Measurements from ENCODE around the gene TMEM203.
"Not testable (repeated sequence)": the region's sequence is repeated elsewhere in the genome, so short reads cannot be mapped to it uniquely, and the experiment has no call there.

The TMEM203 gene, protein sequence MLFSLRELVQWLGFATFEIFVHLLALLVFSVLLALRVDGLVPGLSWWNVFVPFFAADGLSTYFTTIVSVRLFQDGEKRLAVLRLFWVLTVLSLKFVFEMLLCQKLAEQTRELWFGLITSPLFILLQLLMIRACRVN

DNA sequence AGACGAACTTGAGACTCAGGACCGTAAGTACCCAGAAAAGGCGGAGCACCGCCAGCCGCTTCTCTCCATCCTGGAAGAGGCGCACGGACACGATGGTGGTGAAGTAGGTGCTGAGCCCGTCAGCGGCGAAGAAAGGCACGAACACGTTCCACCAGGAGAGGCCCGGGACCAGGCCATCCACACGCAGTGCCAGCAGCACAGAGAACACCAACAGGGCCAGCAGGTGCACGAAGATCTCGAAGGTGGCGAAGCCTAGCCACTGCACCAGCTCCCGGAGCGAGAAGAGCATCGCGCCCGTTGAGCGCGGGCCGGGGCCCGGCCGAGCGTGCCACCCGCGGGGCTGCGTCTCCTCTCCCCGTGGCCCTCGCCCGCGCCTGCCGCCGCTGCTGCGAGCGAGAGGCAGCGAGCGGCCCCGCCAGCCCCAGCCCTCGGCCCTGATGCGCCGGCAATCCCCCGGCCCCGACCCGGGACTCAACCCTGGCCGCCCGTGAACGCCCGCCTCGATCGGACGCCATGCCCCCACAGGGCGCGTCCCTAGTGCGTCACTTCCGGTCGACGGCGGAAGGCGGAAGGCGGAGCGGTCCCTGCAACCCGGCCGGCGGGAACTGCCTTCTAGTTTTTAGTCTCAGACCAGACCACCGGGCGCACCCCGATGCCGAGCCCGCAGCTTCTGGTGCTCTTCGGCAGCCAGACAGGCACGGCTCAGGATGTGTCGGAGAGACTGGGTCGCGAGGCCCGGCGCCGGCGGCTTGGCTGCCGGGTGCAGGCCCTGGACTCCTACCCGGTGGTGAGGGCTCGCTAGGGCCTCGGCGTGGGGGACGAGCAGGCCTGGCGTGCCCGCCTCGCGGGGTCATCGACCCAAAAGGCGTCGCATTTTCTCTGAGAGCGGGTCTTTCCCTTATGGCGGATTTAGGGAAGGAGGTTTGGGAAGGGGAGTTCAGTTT lies at the start of gene TMEM203, which contains the start of gene NDOR1:
Gene TMEM203 (minus strand): TSS at position 523 of the 944 bp plus-strand sequence. CDS start 234 bp downstream, at position 289.
Gene NDOR1 (plus strand): TSS at position 575 of the 944 bp plus-strand sequence. CDS start 78 bp downstream, at position 653.
- peak; percentile 93 for DNase-seq

DNA sequence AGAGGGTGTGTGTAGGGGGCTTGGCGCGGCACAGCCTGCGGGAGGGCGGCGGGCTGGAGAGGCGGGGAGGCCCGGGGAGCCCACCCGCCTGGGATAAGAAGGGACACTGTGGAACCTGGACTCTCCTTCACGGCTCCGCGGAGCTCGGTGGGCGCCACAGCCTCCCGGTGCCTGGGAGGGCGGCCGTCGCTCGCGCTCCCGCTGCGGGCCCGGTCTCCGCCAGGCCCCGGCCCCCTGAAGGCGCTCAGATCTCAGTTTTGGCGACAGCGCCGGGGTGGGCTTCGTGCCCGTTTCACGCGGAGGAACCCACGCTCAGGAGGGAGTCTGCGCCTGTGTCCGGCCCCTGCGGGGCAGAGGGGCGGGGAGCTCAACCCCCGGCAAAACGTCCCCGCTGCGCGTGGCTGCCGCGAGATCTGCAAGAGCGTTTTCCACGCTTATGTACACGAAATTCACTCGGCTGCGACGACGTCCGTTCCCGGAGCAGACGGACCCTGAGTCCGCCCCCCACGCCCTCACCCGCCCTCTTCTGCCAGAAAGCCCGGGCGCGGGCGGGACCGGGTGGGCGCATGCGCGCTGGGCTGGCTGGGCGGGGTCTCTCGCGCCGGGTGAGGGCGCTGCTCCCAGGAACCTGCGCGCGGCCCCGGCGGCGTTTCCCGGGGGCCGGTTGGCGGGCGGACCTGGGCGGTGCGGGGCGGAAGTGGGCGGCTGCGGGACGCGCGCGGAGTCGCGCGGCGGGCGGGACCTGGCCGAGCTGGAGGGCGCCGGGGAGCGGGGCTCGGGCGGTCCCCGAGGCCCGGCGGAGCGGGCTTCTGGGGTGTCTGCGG lies 49.4 kb upstream of the TMEM203 start, which contains the start of gene NELFB:
Gene NELFB (plus strand): TSS at position 704 of the 824 bp plus-strand sequence.
- peak; percentile 93 for DNase-seq

DNA sequence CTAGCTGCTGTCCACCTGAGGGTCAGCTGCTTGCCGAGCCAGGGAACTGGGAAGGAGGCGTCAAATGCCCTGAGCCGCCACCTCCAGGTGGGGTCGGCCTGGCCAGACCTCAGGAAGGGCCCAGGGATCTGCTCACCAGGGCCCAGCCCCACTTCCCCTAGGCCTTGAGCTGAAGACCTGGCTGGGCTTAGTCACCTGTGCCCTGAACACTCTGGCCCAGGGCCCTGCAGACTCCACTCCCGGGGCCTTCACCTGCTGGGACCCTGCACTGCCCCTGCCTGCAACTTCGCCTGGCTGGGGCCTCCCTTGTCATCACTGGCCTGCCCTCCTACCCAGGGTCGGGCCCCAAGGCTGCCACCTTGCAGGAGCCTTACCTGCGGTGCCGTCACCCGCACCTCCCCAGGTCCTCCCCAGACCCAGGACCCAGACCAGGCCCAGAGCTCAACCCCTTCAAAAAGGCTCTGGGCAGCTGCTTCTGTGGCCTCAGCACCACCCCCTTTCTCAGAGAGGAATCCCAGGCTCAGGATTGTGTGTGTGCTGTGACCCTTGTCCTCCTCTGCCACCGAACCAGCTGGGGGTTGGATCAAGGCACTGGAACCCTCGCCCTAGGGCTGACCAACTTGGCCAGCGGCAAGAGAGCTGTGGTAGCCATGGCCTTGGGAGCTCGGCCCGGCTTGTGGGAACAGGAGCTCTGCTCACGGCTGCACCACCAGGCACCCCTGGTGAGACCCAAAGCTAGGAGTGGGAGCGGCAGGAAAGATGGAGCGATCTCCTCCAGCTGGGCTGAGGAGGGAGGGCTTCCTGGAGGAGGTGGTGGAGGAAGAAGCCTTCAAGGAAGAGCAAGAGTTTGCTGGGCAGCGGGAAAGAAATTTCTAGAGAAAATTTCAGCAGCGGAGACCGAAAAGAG lies 48.5 kb upstream of the TMEM203 start:
- DNase-seq = no peak

DNA sequence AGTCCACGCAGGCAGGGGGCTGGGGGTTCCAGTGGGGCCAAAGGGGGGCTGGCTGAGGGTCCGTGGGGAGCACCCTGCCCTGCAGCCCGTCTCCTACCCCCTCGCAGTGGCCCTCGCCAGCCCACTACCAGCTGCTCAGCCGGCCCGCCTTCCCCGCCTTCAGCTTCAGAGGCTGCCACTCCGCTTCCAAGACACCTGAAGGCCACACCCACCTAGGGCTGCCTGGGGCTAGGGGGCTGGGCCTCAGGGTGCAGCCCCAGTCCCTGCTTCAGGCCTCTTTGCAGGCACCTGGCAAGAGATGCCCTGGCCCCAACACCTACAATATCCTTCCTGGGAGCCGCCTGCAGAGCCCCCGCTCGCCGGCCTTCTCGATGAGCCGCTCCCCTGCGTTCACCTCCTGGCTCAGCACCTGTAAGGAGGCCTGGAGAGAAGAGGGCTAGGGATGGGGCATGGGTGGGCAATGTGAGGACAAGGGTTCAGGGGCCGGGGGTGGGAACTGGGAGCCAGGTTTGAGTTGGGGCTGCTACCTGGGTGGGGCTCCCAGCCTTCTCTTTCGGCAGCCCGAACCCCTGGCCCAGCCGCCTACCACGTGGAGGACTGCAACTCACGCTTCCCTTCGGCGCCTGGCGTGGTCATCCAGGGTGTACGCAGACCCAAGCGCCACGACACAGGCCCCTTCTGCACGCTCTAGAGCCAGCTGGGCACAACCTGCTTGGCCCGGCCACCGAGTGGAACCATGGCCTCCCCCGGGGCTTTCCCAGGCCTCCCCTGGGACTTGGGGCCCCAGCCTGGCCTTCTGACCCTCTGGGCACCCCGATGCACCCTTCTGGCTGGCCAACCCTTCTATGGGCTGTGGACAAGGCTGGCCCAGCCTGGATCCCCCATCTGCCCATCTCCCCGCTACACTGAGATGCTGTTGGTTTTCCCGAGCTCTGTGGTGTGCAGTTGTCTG lies 47.4 kb upstream of the TMEM203 start:
- DNase-seq = peak; percentile 69

DNA sequence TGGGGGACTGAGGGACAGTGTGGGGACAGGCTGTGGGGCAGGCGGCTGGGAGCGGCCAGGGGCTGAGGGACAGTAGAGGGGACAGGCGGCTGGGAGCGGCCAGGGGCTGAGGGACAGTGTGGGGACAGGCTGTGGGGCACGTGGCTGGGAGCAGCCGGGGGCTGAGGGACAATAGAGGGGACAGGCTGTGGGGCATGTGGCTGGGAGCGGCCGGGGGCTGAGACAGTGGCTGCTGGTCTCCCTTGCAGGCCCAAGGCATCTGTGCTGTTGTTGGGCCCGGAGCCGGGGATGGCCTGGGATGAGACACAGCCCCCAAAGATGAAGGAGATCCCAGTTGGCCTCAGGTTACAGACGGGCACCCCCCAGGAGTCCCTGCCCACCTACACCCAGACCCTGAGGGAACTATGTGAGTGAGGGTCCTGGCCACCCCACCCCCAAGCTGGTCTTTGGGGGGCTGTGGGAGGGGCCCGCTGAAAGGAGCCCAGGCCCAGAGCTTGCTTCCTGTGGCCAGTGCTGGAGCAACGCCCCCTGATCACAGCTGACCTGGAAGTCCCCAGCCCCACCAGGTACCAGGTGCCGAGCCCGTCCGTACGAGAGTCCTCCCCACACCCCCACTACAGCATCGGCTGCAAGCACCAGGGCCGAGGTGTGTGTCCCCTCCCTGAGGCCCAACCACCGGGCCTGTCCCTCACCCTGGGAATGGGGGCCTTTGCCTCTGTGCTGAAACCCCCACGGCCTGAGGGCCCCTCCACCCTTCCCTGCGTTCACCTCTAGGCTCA lies 46.2 kb upstream of the TMEM203 start:
- DNase-seq = no peak

DNA sequence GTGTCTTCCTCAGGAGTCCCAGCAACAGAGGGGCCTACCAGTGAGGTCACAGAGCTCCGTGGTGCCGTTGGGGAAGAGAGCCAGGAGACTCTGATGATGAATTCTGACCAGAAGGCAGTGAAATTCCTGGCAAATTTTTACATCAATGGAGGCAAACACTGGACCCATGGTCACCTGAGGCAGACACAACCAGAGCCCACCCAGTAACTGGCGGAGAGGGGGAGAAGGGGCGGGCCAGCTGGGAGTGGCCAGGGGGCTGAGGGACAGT lies 45.7 kb upstream of the TMEM203 start, which contains the start of gene STPG3:
Gene STPG3 (plus strand): TSS at position 93 of the 268 bp plus-strand sequence. CDS start 1 bp downstream, at position 94.
- no peak for DNase-seq

DNA sequence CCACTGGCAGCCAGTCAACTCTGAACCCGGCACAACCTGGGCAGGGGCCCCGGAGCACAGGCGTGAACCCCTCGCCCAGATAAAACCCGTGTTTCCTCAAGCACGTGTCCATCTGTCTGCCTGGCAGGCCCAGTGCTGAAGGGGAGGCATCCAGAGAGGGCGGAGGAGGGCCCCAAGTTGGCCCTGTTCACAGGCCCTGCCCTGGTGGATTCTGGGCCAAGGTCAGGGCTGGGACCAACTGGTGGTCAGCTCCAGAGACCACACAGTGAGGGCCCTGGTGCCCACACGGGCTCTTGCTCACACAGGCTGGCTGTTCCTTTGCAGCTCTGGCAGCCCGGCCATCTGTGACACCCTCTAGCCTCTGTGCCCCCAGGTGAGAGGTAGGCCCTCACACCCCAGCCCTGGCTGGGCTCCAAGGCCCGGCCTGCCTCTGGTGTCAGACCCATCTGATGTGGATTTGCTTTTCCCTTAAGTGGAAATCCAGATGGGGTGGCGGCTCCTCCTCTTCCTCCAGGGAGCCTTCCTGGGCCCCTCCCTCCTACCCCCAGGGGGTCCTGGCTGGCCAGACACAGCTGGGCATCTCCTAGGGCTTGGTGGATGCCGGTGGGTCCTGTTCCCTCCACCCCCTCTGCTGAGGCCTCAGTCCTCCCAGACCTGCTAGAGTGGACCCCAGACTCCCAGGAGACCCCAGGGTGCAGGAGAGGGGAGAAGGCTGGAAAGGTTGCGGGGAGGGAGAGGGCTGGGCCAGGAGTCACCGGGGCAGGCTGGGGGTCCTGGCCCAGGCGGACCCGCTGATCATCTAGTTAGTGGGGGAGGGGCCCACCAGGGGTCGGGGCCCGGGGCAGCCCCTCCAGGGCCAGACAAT lies 45.1 kb upstream of the TMEM203 start:
- no peak for DNase-seq

DNA sequence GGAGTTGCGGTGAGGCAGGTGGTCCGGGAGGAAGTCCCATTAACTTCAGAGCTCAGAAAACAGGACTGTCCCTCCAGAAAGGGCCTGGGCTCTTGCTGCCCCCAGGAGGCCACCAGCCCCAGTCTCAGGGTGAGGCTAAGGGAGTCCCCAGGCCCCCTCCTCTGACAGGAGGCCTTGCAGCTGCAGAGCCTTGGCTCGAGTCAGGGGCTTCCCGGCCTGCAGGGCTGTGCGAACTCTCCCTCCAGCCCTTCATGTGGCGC lies 42.4 kb upstream of the TMEM203 start:
- DNase-seq = no peak

DNA sequence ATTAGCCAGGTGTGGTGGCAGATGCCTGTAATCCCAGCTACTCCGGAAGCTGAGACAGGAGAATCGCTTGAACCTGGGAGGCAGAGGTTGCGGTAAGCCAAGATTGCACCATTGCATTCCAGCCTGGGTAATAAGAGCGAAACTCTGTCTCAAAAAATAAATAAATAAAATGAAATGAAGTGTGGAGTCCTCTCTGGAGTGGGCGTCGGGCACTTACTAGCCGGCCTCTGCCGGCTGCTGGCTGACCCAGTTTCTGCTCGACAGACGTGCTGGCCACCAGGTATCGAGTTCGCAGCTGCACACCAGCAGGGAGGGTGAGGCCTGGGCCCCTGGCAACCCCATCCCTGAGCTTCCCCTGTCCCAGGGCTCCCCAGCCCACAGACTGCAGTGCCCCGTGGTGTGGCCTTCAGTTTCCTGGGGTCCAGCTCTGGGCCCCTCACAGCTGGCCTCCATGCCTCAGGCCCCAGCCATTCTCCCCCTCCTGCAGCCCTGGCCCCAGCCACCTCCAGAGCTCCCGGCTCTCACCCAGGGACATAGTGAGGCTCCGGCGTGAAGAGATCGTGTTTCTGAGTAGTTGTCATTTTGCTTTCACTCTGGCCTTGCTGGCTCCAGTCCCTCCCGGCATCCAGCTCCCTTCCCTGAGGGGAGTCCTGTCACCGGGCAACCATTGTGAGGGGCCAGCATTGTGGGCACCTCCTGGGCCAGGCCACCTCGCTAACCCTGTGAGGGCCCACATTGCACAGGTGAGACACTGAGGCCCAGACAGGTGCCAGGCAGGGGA lies 41.9 kb upstream of the TMEM203 start:
- DNase-seq = no peak

DNA sequence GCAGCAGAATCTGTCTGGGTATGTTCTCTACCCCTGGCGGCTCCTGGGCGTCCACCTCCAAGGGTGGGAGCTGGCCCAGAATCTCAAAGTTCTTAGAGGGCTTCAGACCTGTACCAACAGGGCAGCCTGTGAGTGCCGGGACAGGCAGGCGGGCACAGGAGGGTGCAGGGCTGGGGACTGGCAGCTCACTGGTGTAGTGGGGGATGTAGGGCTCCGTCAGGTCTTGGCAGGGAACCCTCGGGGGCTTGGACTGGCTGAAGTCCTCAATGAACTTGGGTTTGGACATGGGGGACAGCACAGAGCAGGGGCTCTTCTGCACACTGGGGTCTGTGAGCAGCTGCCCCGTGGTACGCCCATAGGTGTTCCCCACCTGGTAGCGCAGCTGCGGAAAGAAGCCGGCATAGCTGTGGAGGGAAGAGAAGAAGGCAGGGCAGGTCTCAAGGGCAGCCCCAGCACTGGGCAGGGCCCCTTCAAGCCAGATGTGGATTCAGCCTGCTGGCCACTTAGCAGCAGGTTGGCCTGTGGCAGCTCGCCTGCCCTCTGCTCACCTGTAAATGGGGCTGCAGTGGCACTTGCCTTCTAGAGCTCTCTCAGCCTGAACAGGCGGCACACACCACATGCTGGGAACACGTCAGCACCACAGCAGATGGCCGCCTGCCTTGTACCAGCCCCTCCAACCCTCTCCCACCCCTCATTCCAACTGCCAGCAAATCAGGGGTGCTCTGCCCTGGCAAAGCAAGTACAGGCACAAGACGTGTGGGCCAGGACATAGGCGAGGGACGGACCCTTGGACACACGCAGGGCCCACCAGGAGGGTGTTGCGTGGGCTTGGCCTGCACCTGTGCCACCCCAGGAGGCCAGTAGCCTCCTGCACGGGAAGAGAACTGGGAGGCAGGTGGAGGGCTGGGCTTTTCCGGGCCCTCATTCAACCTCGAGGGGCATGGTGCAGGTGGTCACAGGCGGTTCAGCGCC lies 40.3 kb upstream of the TMEM203 start:
- peak; percentile 46 for DNase-seq

DNA sequence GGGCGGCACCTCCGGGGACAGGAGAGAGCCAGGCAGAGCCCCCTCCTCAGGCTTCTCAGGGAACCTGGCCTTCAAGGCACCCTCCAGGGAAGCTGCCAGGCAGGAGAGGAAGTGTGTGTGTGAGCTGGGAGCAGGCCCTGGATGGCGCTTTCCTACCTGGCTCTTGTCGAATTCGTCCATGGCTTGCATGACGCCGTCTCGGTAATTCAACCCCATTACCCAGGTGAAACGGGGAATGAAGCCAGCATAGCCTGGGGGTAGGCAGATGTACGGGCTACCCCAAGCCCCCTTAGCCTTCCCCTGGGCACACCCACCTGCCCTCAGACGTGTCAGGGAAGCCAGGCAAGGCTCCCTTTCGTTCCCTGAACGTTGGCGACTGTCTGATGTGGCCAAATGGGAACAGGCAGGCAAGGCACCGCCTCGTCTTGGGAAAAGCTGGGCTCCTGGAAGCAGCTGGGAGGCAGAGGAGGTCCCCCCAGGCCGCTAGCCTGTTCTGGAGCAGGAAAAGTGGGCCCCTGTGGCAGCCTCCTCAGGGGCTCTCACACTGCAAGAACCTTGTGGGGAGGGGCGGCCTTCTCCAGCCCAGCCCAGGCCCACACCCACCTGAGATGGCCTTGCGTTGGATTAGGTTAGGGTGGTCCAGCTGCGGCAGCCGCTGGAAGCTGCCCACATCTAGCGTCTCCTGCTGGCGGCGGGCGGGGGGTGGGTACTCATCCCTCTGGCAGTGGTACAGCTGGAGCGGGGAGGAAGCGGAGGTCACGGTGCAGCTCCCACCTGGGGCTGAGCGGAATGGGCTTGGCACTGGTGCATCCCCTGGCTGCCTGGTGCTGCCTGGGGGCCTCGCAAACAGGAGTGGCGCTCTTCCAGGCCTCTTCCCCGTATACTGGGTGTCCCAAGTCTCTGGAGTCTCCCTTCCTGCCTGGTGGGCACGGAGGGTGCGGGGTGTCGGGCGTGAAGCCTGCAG lies 39.3 kb upstream of the TMEM203 start:
- peak; percentile 65 for DNase-seq

DNA sequence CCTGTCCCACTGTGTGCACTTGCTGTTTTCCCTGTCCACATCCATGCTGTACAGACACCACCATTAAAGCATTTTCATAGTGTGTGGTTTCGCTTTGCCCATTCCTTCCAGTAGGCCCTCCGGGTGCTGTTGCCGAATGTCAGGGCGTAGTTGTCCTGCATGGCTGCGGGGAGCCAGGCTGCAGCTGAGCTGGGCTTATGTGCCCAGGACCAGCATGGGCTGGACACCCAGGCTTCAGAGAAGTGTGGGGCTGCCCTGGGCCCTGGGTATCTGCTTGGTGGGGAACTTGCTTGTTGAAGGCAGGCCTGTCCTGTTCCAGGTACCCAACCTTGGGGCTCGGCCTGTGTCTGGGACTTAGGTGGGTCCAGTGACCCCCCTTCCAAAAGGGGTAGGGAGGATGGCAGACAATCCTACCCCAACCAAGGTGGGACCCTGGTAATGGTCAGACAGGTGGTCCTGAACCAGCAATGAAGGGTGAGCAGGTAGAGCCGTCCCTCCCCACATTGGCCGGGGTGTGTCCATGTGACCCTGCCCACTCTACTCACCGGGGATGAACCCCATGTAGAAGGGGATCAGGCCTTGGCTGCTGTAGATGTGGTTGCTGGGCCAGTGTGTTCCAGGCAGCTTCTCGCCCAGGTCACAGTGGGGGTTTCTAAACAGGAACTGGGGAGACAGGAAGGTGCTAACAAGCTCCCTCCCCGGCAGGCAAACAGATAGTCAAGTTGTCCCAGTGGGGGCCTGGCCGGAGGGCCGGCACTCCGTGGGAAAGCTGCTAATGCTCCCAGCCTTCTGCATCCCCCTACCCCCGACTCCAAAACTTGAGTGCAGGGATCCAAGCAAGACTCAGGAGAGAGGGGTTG lies 38.4 kb upstream of the TMEM203 start:
- DNase-seq = peak; percentile 65

DNA sequence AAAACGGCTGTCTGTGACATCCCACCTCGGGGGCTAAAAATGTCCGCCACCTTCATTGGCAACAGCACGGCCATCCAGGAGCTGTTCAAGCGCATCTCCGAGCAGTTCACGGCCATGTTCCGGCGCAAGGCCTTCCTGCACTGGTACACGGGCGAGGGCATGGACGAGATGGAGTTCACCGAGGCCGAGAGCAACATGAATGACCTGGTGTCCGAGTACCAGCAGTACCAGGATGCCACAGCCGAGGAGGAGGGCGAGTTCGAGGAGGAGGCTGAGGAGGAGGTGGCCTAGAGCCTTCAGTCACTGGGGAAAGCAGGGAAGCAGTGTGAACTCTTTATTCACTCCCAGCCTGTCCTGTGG lies 37.8 kb upstream of the TMEM203 start:
- DNase-seq = not testable (repeated sequence)

DNA sequence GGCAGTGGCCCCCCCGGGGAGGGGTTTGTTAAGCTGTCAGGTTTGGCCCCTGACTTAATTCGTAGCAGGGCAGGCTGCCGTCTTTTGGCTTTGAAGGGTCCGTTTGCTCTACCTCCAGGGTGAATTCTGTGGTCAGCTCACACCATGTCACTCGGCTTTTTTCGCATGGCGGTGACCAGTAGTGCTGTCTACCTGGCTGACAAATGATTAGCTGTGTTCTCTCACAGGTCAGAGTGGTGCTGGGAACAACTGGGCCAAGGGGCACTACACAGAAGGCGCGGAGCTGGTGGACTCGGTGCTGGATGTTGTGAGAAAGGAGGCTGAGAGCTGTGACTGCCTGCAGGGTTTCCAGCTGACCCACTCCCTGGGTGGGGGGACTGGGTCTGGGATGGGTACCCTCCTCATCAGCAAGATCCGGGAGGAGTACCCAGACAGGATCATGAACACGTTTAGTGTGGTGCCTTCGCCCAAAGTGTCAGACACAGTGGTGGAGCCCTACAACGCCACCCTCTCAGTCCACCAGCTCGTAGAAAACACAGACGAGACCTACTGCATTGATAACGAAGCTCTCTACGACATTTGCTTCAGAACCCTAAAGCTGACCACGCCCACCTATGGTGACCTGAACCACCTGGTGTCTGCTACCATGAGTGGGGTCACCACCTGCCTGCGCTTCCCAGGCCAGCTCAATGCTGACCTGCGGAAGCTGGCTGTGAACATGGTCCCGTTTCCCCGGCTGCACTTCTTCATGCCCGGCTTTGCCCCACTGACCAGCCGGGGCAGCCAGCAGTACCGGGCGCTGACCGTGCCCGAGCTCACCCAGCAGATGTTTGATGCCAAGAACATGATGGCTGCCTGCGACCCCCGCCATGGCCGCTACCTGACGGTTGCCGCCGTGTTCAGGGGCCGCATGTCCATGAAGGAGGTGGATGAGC lies 37.1 kb upstream of the TMEM203 start:
- DNase-seq = no peak

Measured in DMS53 (cell line).